B cell (primary cell): Measurements from ENCODE around the gene KIF15. TPM values are rescaled to one million over a fixed set of nuclear protein-coding genes. Genes with fewer than 3 reads are reported as not detected.

Source experiments
- ATAC-seq: fragments of 200-7000 bp; cut with Tn5 transposase; one replicate; pipeline ENCODE4 v1.10.0; 2021; ENCODE audit warnings: low read depth, mild to moderate bottlenecking, moderate number of reproducible peaks, moderate library complexity
- CTCF ChIA-PET: fragments of 350-600 bp; sonication (Branson Sonifier 250); formaldehyde crosslinking; loops from one replicate; lab custom pipeline; 2021; ENCODE audit warnings: antibody characterized with exemption, inconsistent platforms; lab: Charles Lee
- POLR2A ChIA-PET: fragments of 350-600 bp; sonication (Branson Sonifier 250); formaldehyde crosslinking; loops from one replicate; lab custom pipeline; 2021; ENCODE audit warnings: antibody characterized with exemption; lab: Charles Lee
- DNase-seq: peaks from one replicate; pipeline ENCODE4 v3.0.0; 2013
- H2AFZ ChIP-seq: 2 replicates; pipeline ENCODE4 v1.6.1; 2012; ENCODE audit warnings: mild to moderate bottlenecking, low read depth, low read length; ENCODE audit not compliant: insufficient read depth, poor library complexity, severe bottlenecking
- H3K27ac ChIP-seq, 2 donors: 1 replicate in 1 of 2; 2 replicates in 1 of 2; pipeline ENCODE4 v1.5.1; 2012 to 2013; ENCODE audit warnings: low read length in 2 of 2, mild to moderate bottlenecking in 2 of 2, moderate library complexity in 1 of 2
- H3K27me3 ChIP-seq, 4 experiments: fragments of 200-600 bp in 1 of 4; sonication (generic) in 1 of 4; replicated peaks in 1 of 4; 1 replicate in 2 of 4; 2 replicates in 2 of 4; pipeline versions ENCODE4 v1.6.1 to v1.7.0; 2013 to 2016; ENCODE audit warnings: low read length in 3 of 4, mild to moderate bottlenecking in 2 of 4, mixed read lengths in 1 of 4, moderate library complexity in 1 of 4; ENCODE audit not compliant: insufficient read depth in 4 of 4, control insufficient read depth in 3 of 4; ENCODE audit errors: control extremely low read depth in 1 of 4
- H3K36me3 ChIP-seq, 2 experiments: replicated peaks in 1 of 2; 1 replicate in 1 of 2; 2 replicates in 1 of 2; pipeline versions ENCODE4 v1.6.1 to v1.7.1; 2013; ENCODE audit warnings: low read length in 1 of 2; ENCODE audit not compliant: insufficient read depth in 2 of 2, control insufficient read depth in 1 of 2; ENCODE audit errors: control extremely low read depth in 1 of 2, extremely low read depth in 1 of 2
- H3K4me1 ChIP-seq, 2 donors: fragments of 200-600 bp in 1 of 2; sonication (generic) in 1 of 2; 1 replicate in 1 of 2; 2 replicates in 1 of 2; pipeline versions ENCODE4 v1.5.1 to v1.6.1; 2013 to 2017; ENCODE audit warnings: low read length in 2 of 2; ENCODE audit not compliant: control insufficient read depth in 2 of 2, insufficient read depth in 2 of 2
- H3K4me2 ChIP-seq: replicated peaks from 2 replicates; pipeline ENCODE3; 2012; ENCODE audit warnings: mild to moderate bottlenecking, low read depth, low read length; ENCODE audit not compliant: poor library complexity, severe bottlenecking
- H3K4me3 ChIP-seq, 5 experiments: fragments of 200-600 bp in 1 of 5; sonication (generic) in 1 of 5; 1 replicate in 3 of 5; 2 replicates in 2 of 5; pipeline versions ENCODE4 v1.5.1 to v1.7.0; 2011 to 2016; ENCODE audit warnings: low read length in 4 of 5, mild to moderate bottlenecking in 4 of 5, low read depth in 2 of 5, control low read depth in 1 of 5, moderate library complexity in 1 of 5; ENCODE audit not compliant: insufficient read depth in 1 of 5; ENCODE audit errors: control extremely low read depth in 1 of 5, extremely low read depth in 1 of 5
- H3K79me2 ChIP-seq: fragments of 200-600 bp; sonication (generic); one replicate; pipeline ENCODE4 v1.6.0; 2016; ENCODE audit warnings: low read length; ENCODE audit not compliant: control insufficient read depth, insufficient read depth
- H3K9ac ChIP-seq: fragments of 200-600 bp; sonication (generic); 2 replicates; pipeline ENCODE4 v1.6.1; 2017; ENCODE audit warnings: mild to moderate bottlenecking, low read length, moderate library complexity
- H3K9me3 ChIP-seq, 3 donors: one replicate each; pipeline versions ENCODE4 v1.6.1 to v1.7.1; 2013; ENCODE audit warnings: low read length in 2 of 3; ENCODE audit not compliant: control insufficient read depth in 2 of 3, insufficient read depth in 1 of 3; ENCODE audit errors: control extremely low read depth in 1 of 3
- H4K20me1 ChIP-seq: 2 replicates; pipeline ENCODE4 v1.6.0; 2012; ENCODE audit warnings: mild to moderate bottlenecking, low read length; ENCODE audit not compliant: insufficient read depth, control insufficient read depth, poor library complexity, severe bottlenecking
- H3K27ac Mint-ChIP-seq: one replicate; pipeline ENCODE4 v1.8.0; 2021; ENCODE audit warnings: mixed read lengths
- H3K27me3 Mint-ChIP-seq: one replicate; pipeline ENCODE4 v1.8.0; 2021; ENCODE audit warnings: mixed read lengths
- H3K4me1 Mint-ChIP-seq: one replicate; pipeline ENCODE4 v1.8.0; 2021; ENCODE audit warnings: mixed read lengths
- H3K4me3 Mint-ChIP-seq: one replicate; pipeline ENCODE4 v1.8.0; 2021; ENCODE audit warnings: mixed read lengths
- H3K9me3 Mint-ChIP-seq: one replicate; pipeline ENCODE4 v1.8.0; 2022; ENCODE audit warnings: mixed read lengths; ENCODE audit not compliant: insufficient read depth
- CTCF ChIP-seq: fragments of 200-600 bp; IDR thresholded peaks from one replicate; pipeline ENCODE4 v1.8.0; 2022; ENCODE audit warnings: antibody characterized with exemption, mild to moderate bottlenecking
- EZH2 ChIP-seq: IDR thresholded peaks from 2 replicates; pipeline ENCODE4 v1.6.1; 2012; ENCODE audit warnings: borderline replicate concordance, low read depth, mild to moderate bottlenecking, moderate library complexity, low read length; ENCODE audit not compliant: insufficient read depth, poor library complexity, severe bottlenecking
- WGBS: methylation state at CpG from one replicate; pipeline ENCODE4 v1.1.5; 2013; ENCODE audit warnings: missing lambda C conversion rate; ENCODE audit not compliant: insufficient coverage; 5-methylcytosine and 5-hydroxymethylcytosine counted together
- intact Hi-C: fragments of 100-400 bp; cut with micrococcal nuclease; formaldehyde crosslinking; loops from one replicate; pipeline ENCODE4 v1.10.0; 2022
- polyA plus RNA-seq: library from polyadenylated mRNA; depleted of rRNA; stranded (reverse); fragments of >200 nt; gene quantifications from 2 replicates; pipeline ENCODE4 v1.2.3, GENCODE V29; 2012
- total RNA-seq, 2 donors: library from RNA; stranded (reverse); fragments of 120-200 nt in 1 of 2; gene quantifications; 1 replicate in 1 of 2; 2 replicates in 1 of 2; pipeline versions ENCODE4 v1.2.3 to v1.2.4, GENCODE V29; 2013 to 2022

KIF15 gene
- total and polyA plus RNA-seq, 2 donors (not counting 1 experiment from before 2014, with no cell fraction given), result 0.28 to 1.4 TPM

GRCh38 chr3:44782891-44783290 is 21.3 kb downstream of the KIF15 start:
- Histone ChIP-seq H3K36me3 (peaks cover 0 to 6% of the 10 kb centered on the region in 2 experiments), H3K27ac (no peak overlapping the region), H3K9ac (no peak overlapping the region), H2AFZ (no peak overlapping the region), H3K4me1 (no peaks in the 10 kb centered on the region), H3K27me3 (no peaks in the 10 kb centered on the region), H3K4me3 (no peak overlapping the region), H3K79me2 (no peaks in the 10 kb centered on the region), H4K20me1 (no peaks in the 10 kb centered on the region), H3K4me2 (no peak overlapping the region), H3K9me3 (no peaks in the 10 kb centered on the region)
- Mint-ChIP-seq H3K27ac (no peak overlapping the region), H3K4me1 (no peaks in the 10 kb centered on the region), H3K9me3 (no peaks in the 10 kb centered on the region), H3K27me3 (no peaks in the 10 kb centered on the region), H3K4me3 (no peak overlapping the region)
- TF ChIP-seq CTCF (no peak), EZH2 (no peak)
- no peak for DNase-seq
- CTCF ChIA-PET, result no interaction called here
- 91% methylated on average over 3 of the region's 4 CpGs for WGBS
- ATAC-seq, result no peak
- POLR2A ChIA-PET, result no interaction called here
- intact Hi-C loops, result no loop called here

- Histone ChIP-seq H3K4me3 (no peak overlapping the region), H4K20me1 (no peaks in the 10 kb centered on the region), H3K27me3 (no peaks in the 10 kb centered on the region), H3K4me2 (no peak overlapping the region), H3K9ac (no peak overlapping the region), H3K36me3 (no peaks in the 10 kb centered on the region), H2AFZ (no peak overlapping the region), H3K27ac (no peak overlapping the region), H3K4me1 (no peaks in the 10 kb centered on the region), H3K9me3 (no peaks in the 10 kb centered on the region), H3K79me2 (no peaks in the 10 kb centered on the region)
- TF ChIP-seq EZH2, result no peak
- TF ChIP-seq CTCF, result no peak
- no peak overlapping the region for H3K4me3 Mint-ChIP-seq
- no peaks in the 10 kb centered on the region for H3K4me1 Mint-ChIP-seq
- ATAC-seq (no peak), DNase-seq (no peak)
- H3K27me3 Mint-ChIP-seq, result no peaks in the 10 kb centered on the region
- no peak overlapping the region for H3K27ac Mint-ChIP-seq
- ChIA-PET CTCF (no interaction called here), POLR2A (no interaction called here)
- WGBS, result 100% methylated on average over 1 of the region's 4 CpGs
- intact Hi-C loops, result no loop called here
- no peaks in the 10 kb centered on the region for H3K9me3 Mint-ChIP-seq
Observed at GRCh38 chr3:44795197-44795596, 33.6 kb downstream of the KIF15 start.
